Activated T-helper 1 cell treated with anti-CD3 and anti-CD28 coated beads, Interleukin-12 subunit alpha, Interleukin-12 subunit beta, Interleukin-2, Interleukin-4 antibody, amounts not matched to agents 30 ng/mL and 10 ng/mL and 1 ng/mL, durations not matched to agents 14 hours and 24 hours and 36 hours (primary cell): ENCODE results near the gene SH3RF1. TPM values are rescaled to one million over a fixed set of nuclear protein-coding genes. Genes with fewer than 3 reads are reported as not detected.

Experiments
- DNase-seq: peaks from one replicate; pipeline ENCODE4 v3.0.0; 2021; ENCODE audit warnings: low spot score
- H3K27ac Mint-ChIP-seq: one replicate; pipeline ENCODE4 v1.8.0; 2021; ENCODE audit warnings: mild to moderate bottlenecking, mixed read lengths
- H3K27me3 Mint-ChIP-seq: one replicate; pipeline ENCODE4 v1.8.0; 2022; ENCODE audit warnings: mild to moderate bottlenecking, moderate library complexity, mixed read lengths; ENCODE audit not compliant: insufficient read depth
- H3K36me3 Mint-ChIP-seq: one replicate; pipeline ENCODE4 v1.8.0; 2021; ENCODE audit warnings: low read depth, mixed read lengths
- H3K4me1 Mint-ChIP-seq: one replicate; pipeline ENCODE4 v1.8.0; 2021; ENCODE audit warnings: low read depth, mixed read lengths
- H3K4me3 Mint-ChIP-seq: one replicate; pipeline ENCODE4 v1.8.0; 2021; ENCODE audit warnings: mild to moderate bottlenecking, moderate library complexity, mixed read lengths
- H3K9me3 Mint-ChIP-seq: one replicate; pipeline ENCODE4 v1.8.0; 2021; ENCODE audit warnings: mixed read lengths
- intact Hi-C: fragments of 100-400 bp; cut with micrococcal nuclease; formaldehyde crosslinking; loops from one replicate; pipeline ENCODE4 v1.15.1; 2024
- total RNA-seq: library from RNA; stranded (reverse); gene quantifications from 2 replicates; pipeline ENCODE4 v1.2.3, GENCODE V29; 2022

Gene SH3RF1
- 0.49 and 0.69 TPM in 2 replicates for total RNA-seq

GRCh38 chr4:169270810-169271691 is at the start of gene SH3RF1:
Gene SH3RF1 (minus strand): TSS chr4:169270956. CDS start chr4:169269212, 1,744 bp downstream.
- Mint-ChIP-seq H3K4me1 (peaks cover 5% of the 10 kb centered on the region), H3K9me3 (no peaks in the 10 kb centered on the region), H3K36me3 (no peaks in the 10 kb centered on the region), H3K27ac (no peak within 1 kb of the TSS), H3K27me3 (peaks cover 51% of the 10 kb centered on the region), H3K4me3 (peak within 1 kb of the TSS; percentile 81)
- no peak for DNase-seq
- intact Hi-C loops: loop anchor here (5.0 to 10.0 kb wide), 2 partner anchors 214 to 259 kb away; partner anchors contain the start of gene CBR4

DNA sequence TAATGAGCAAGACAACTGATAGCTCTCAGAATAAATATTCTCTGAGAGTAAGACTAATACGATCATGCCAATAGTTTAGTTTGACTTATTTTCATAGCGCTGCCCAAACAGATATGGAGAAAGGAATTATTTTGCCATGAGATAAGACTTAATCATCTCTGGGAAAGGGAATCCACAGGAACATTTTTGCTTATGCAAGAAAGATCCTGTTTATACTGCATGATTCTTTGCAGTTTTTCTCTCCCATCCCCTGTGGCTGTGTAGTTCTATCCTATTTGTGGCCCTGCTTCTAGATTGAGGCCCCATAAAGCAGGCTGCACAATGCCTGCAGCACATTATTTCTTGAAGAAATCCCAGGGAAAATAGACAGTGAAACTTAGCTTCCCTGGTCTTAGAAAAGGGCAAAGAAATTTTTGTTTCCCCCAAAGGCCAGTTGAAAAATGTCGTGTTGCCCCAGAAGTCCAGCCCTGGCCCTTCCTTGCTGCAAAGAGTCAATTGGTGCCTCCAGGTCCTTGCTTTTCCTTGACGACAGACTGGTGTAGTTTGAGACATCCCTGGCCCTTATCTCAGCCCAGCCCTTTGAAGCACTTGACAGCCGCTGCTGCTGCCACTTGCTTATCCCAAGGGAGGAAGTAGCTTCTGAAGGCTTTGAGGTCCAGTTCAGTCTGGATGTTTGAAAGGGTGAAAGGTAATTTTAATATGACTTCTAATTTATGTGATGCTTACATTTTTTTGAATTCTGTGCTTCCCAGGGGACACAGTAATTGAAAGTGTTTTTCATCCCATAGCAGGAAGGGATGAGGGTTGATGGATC is 45.0 kb upstream of the SH3RF1 start:
- no peak overlapping the region for H3K27ac Mint-ChIP-seq
- intact Hi-C loops: no loop called here
- H3K9me3 Mint-ChIP-seq: no peaks in the 10 kb centered on the region
- no peaks in the 10 kb centered on the region for H3K4me1 Mint-ChIP-seq
- no peaks in the 10 kb centered on the region for H3K36me3 Mint-ChIP-seq
- H3K27me3 Mint-ChIP-seq: peaks cover 3% of the 10 kb centered on the region
- H3K4me3 Mint-ChIP-seq: no peak overlapping the region
- DNase-seq: no peak

GRCh38 chr4:169314906-169315305 is 44.1 kb upstream of the SH3RF1 start:
- intact Hi-C loops: no loop called here
- Mint-ChIP-seq H3K27ac (no peak overlapping the region), H3K4me3 (no peak overlapping the region), H3K36me3 (no peaks in the 10 kb centered on the region), H3K9me3 (no peaks in the 10 kb centered on the region), H3K4me1 (no peaks in the 10 kb centered on the region), H3K27me3 (peaks cover 3% of the 10 kb centered on the region)
- no peak for DNase-seq

- DNase-seq: no peak
- Mint-ChIP-seq H3K9me3 (no peaks in the 10 kb centered on the region), H3K27ac (no peak overlapping the region), H3K36me3 (no peaks in the 10 kb centered on the region), H3K27me3 (peaks cover 3% of the 10 kb centered on the region), H3K4me3 (no peak overlapping the region), H3K4me1 (no peaks in the 10 kb centered on the region)
- intact Hi-C loops: no loop called here
These were observed 43.0 kb upstream of the SH3RF1 start for GRCh38 chr4:169313732-169314131.

DNA sequence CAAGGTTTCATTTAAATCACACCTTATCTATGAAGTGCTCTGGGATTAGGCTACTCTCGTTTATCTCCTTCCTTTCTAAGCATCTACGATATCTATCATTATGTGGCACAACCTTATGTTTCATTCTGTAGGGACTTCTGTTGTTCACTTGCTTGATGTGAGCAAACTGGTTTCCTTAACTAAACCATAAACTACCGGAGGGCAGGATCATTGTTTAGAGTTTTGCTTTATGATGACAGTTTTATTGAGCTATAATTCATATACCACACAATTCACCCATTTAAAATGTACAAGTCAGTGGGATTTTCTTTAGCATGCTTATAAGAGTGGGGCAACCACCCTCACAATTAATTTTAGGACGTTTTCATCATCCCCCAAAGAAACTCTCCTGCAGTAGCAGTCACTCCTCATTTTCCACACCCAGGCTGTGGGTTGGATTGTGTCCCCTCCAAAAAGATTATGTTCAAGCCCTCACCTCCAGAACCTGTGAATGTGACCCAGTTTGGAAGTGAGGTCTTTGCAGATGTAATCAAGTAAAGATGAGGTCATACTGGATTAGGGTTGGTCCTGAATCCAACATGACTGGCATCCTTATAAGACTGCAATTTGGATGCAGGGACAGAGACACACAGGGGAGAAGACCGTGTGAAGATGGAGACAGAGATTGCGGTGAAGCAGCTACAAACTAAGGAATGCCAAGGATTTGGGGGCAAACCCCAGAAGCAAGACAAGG is 42.1 kb upstream of the SH3RF1 start:
- peaks cover 3% of the 10 kb centered on the region for H3K27me3 Mint-ChIP-seq
- H3K27ac Mint-ChIP-seq: no peak overlapping the region
- intact Hi-C loops: no loop called here
- H3K4me1 Mint-ChIP-seq: no peaks in the 10 kb centered on the region
- H3K36me3 Mint-ChIP-seq: no peaks in the 10 kb centered on the region
- no peak overlapping the region for H3K4me3 Mint-ChIP-seq
- H3K9me3 Mint-ChIP-seq: no peaks in the 10 kb centered on the region
- no peak for DNase-seq

- H3K4me1 Mint-ChIP-seq: no peaks in the 10 kb centered on the region
- DNase-seq: no peak
- intact Hi-C loops: no loop called here
These were observed 41.0 kb upstream of the SH3RF1 start for GRCh38 chr4:169311643-169312365.

GRCh38 chr4:169309326-169309967 is 38.7 kb upstream of the SH3RF1 start:
- DNase-seq: no peak
- intact Hi-C loops: no loop called here
- Mint-ChIP-seq H3K9me3 (no peaks in the 10 kb centered on the region), H3K27ac (no peak overlapping the region), H3K27me3 (peaks cover 5% of the 10 kb centered on the region), H3K4me3 (no peak overlapping the region), H3K4me1 (no peaks in the 10 kb centered on the region), H3K36me3 (no peaks in the 10 kb centered on the region)

More at GRCh38 chr4:169311643-169312365, 41.0 kb upstream of the SH3RF1 start:
- H3K36me3 Mint-ChIP-seq: no peaks in the 10 kb centered on the region
- no peak overlapping the region for H3K27ac Mint-ChIP-seq
- peaks cover 6% of the 10 kb centered on the region for H3K27me3 Mint-ChIP-seq
- no peaks in the 10 kb centered on the region for H3K9me3 Mint-ChIP-seq
- H3K4me3 Mint-ChIP-seq: no peak overlapping the region

DNA sequence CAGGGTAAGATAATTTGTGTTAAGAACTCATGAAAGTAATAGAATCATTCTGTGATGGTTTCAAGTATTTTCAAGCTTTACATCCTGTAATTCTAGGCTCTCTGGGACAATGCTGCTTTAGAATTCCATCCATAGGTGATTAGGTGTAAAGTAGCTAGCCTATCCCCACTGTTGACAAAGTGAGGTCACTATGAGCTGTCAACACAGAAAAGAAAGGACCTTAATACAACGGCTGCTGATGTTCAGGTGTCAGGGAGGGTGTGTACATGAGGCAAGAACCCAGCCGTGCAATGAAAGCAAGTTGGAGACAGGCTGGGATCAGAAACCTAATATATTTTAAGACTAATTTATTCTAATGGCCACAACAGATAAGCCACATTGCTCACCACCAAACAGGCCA is 36.8 kb upstream of the SH3RF1 start:
- Mint-ChIP-seq H3K4me3 (no peak overlapping the region), H3K4me1 (no peaks in the 10 kb centered on the region), H3K27ac (no peak overlapping the region), H3K27me3 (peaks cover 3% of the 10 kb centered on the region), H3K36me3 (no peaks in the 10 kb centered on the region), H3K9me3 (no peaks in the 10 kb centered on the region)
- intact Hi-C loops: no loop called here
- DNase-seq: no peak

DNA sequence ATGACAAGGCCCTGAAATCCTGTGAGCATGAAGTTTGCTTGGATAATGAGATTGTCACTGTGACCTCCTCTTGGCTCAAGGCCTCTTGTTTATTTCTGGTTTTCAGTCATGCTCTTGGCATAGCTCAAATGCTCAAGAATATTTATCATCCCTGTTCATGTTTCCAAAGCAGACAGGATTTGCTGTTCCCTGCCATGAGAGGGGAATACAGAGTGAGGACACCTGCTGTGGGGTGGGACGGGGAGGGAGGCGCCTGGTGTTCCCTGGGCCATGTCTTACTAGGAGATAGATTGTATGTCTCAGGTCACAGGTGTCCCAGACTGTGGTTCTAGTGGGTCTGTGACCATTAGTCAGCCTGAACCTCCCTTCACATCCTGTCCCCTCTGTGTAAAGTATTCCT is 34.9 kb upstream of the SH3RF1 start:
- H3K27ac Mint-ChIP-seq: no peak overlapping the region
- no peaks in the 10 kb centered on the region for H3K36me3 Mint-ChIP-seq
- no peak overlapping the region for H3K4me3 Mint-ChIP-seq
- H3K4me1 Mint-ChIP-seq: no peaks in the 10 kb centered on the region
- peaks cover 3% of the 10 kb centered on the region for H3K9me3 Mint-ChIP-seq
- H3K27me3 Mint-ChIP-seq: peaks cover 3% of the 10 kb centered on the region
- DNase-seq: no peak
- intact Hi-C loops: no loop called here

DNA sequence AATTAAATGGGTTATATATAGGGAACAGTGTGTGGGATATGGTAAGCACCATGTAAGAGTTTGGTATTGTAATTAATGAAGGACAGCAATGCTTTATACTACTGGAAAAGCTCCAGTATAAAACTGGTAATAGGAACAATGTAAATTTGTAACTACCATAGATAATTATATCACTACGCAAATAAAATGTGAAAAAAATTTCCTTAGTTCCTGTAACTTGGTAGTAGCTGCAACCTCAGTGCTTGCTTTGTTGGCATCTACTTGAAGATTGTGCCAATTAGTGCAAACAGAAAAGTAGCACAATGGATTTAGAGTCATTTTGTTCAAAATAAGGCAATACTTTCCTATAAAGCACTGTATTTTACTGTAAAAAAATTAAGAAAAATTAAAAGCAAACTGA is 34.4 kb upstream of the SH3RF1 start:
- Mint-ChIP-seq H3K27ac (no peak overlapping the region), H3K27me3 (peaks cover 3% of the 10 kb centered on the region), H3K36me3 (no peaks in the 10 kb centered on the region), H3K4me3 (no peak overlapping the region), H3K9me3 (peaks cover 3% of the 10 kb centered on the region), H3K4me1 (no peaks in the 10 kb centered on the region)
- no peak for DNase-seq
- intact Hi-C loops: no loop called here

DNA sequence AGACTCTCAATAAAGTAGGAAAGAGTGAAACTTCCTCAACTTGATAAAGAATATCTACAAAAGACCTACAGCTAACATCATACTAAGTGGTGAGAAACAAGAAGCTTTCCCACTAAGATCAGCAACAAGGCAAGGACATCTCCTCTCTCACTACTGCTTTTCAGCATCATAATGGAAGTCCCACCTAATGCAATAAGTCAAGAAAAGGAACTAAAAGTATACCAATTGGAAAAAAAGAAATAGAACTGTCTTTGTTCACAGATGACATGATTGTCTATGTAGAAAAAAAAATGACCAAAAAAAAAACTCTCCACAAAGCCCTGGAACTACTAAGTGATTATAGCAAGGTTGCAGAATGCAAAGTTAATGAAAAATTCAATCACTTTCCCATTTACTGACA is 25.1 kb upstream of the SH3RF1 start:
- peaks cover 13% of the 10 kb centered on the region for H3K27me3 Mint-ChIP-seq
- H3K4me1 Mint-ChIP-seq: no peaks in the 10 kb centered on the region
- intact Hi-C loops: no loop called here
- H3K4me3 Mint-ChIP-seq: no peak overlapping the region
- H3K9me3 Mint-ChIP-seq: peaks cover 1% of the 10 kb centered on the region
- H3K27ac Mint-ChIP-seq: no peak overlapping the region
- no peak for DNase-seq
- no peaks in the 10 kb centered on the region for H3K36me3 Mint-ChIP-seq
